IMR-90 (cell line): ENCODE results near the gene PTPN7. TPM values are rescaled to one million over a fixed set of nuclear protein-coding genes. Genes with fewer than 3 reads are reported as not detected.
A peak's percentile ranks its signal among the peaks of the same experiment; 100 is the strongest.

Experiments
- ATAC-seq: fragments of 200-7000 bp; cut with Tn5 transposase; 2 replicates; pipeline ENCODE4 v1.9.1; 2020; ENCODE audit warnings: low read depth, mild to moderate bottlenecking, moderate library complexity
- BruUV-seq: library from RNA; stranded (reverse); fragments of 400-500 nt; replicated peaks from 2 replicates; lab custom pipeline; 2021; lab: Mats Ljungman, UMichigan
- CTCF ChIA-PET: fragments of 300-600 bp; formaldehyde crosslinking; extraction: SDS; loops from one replicate; lab custom pipeline; 2021; ENCODE audit warnings: antibody characterized with exemption; lab: Yijun Ruan, JAX
- POLR2A ChIA-PET: fragments of 300-600 bp; sonication (Branson Sonifier 250); formaldehyde crosslinking; loops from one replicate; lab custom pipeline; 2022; ENCODE audit warnings: antibody characterized with exemption; ENCODE audit not compliant: unreplicated experiment; lab: Charles Lee
- DNase-seq: peaks from one replicate; pipeline ENCODE4 v3.0.0; 2013
- H2AFZ ChIP-seq: replicated peaks from 2 replicates; pipeline ENCODE3; 2013; ENCODE audit warnings: low read length, mild to moderate bottlenecking; ENCODE audit not compliant: poor library complexity
- H2AK5ac ChIP-seq: 2 replicates; pipeline ENCODE4 v1.6.1; 2013; ENCODE audit warnings: low read depth, low read length, inconsistent platforms
- H2AK9ac ChIP-seq: replicated peaks from 2 replicates; pipeline ENCODE3; 2013; ENCODE audit warnings: mild to moderate bottlenecking, low read depth, low read length, moderate library complexity; ENCODE audit not compliant: poor library complexity
- H2BK120ac ChIP-seq: 2 replicates; pipeline ENCODE4 v1.6.1; 2013; ENCODE audit warnings: low read depth, low read length, inconsistent platforms
- H2BK15ac ChIP-seq: 3 replicates; pipeline ENCODE4 v1.6.1; 2013; ENCODE audit warnings: low read depth, low read length, inconsistent platforms
- H2BK20ac ChIP-seq: 2 replicates; pipeline ENCODE4 v1.6.1; 2013; ENCODE audit warnings: low read depth, mild to moderate bottlenecking, inconsistent platforms, low read length, moderate library complexity
- H2BK5ac ChIP-seq: 2 replicates; pipeline ENCODE4 v1.6.1; 2013; ENCODE audit warnings: mild to moderate bottlenecking, low read depth, low read length, inconsistent platforms; ENCODE audit not compliant: poor library complexity, severe bottlenecking
- H3K14ac ChIP-seq: replicated peaks from 2 replicates; pipeline ENCODE4 v1.6.1; 2013; ENCODE audit warnings: low read depth, low read length, inconsistent platforms
- H3K18ac ChIP-seq: 2 replicates; pipeline ENCODE4 v1.6.1; 2013; ENCODE audit warnings: low read depth, low read length, control low read depth
- H3K23ac ChIP-seq: 2 replicates; pipeline ENCODE4 v1.6.1; 2013; ENCODE audit warnings: low read depth, low read length, inconsistent platforms
- H3K27ac ChIP-seq: 2 replicates; pipeline ENCODE4 v1.5.1; 2013; ENCODE audit warnings: mild to moderate bottlenecking, control low read depth, low read length; ENCODE audit not compliant: insufficient read depth
- H3K27me3 ChIP-seq: 2 replicates; pipeline ENCODE4 v1.6.1; 2013; ENCODE audit warnings: low read length; ENCODE audit not compliant: control insufficient read depth, insufficient read depth
- H3K36me3 ChIP-seq: 2 replicates; pipeline ENCODE4 v1.6.1; 2013; ENCODE audit warnings: low read length, mixed read lengths; ENCODE audit not compliant: control insufficient read depth, insufficient read depth
- H3K4ac ChIP-seq: 2 replicates; pipeline ENCODE4 v1.6.1; 2013; ENCODE audit warnings: low read depth, low read length, inconsistent platforms
- H3K4me1 ChIP-seq: 2 replicates; pipeline ENCODE4 v1.6.1; 2013; ENCODE audit warnings: low read length, mixed read lengths; ENCODE audit not compliant: control insufficient read depth, insufficient read depth
- H3K4me2 ChIP-seq: 2 replicates; pipeline ENCODE4 v1.6.1; 2013; ENCODE audit warnings: low read depth, mild to moderate bottlenecking, control low read depth, low read length, moderate library complexity
- H3K4me3 ChIP-seq: 2 replicates; pipeline ENCODE4 v1.5.1; 2013; ENCODE audit warnings: low read depth, mild to moderate bottlenecking, control low read depth, low read length, moderate library complexity; ENCODE audit not compliant: insufficient read depth
- H3K56ac ChIP-seq: 2 replicates; pipeline ENCODE4 v1.6.1; 2013; ENCODE audit warnings: low read length, inconsistent platforms; ENCODE audit not compliant: insufficient read depth; ENCODE audit errors: extremely low read depth
- H3K79me1 ChIP-seq, 2 experiments: 2 replicates each; pipeline ENCODE4 v1.6.1; 2013; ENCODE audit warnings: low read length in 2 of 2, inconsistent platforms in 1 of 2, low read depth in 1 of 2
- H3K9ac ChIP-seq: 2 replicates; pipeline ENCODE4 v1.6.1; 2013; ENCODE audit warnings: low read depth, low read length, control low read depth
- H3K9me1 ChIP-seq: 2 replicates; pipeline ENCODE4 v1.6.1; 2013; ENCODE audit warnings: low read length, inconsistent platforms; ENCODE audit not compliant: insufficient read depth
- H3K9me3 ChIP-seq: 2 replicates; pipeline ENCODE4 v1.6.1; 2013; ENCODE audit warnings: low read length; ENCODE audit not compliant: control insufficient read depth, insufficient read depth
- H4K20me1 ChIP-seq: 2 replicates; pipeline ENCODE4 v1.6.1; 2013; ENCODE audit warnings: low read length, inconsistent platforms; ENCODE audit not compliant: insufficient read depth
- H4K5ac ChIP-seq: 2 replicates; pipeline ENCODE4 v1.6.1; 2013; ENCODE audit warnings: mild to moderate bottlenecking, low read depth, low read length, control low read depth
- H4K8ac ChIP-seq, 2 experiments: 2 replicates each; pipeline ENCODE4 v1.6.1; 2013; ENCODE audit warnings: low read depth in 2 of 2, low read length in 2 of 2, control low read depth in 1 of 2, inconsistent platforms in 1 of 2
- H4K91ac ChIP-seq: 2 replicates; pipeline ENCODE4 v1.6.1; 2013; ENCODE audit warnings: low read depth, low read length, inconsistent platforms; ENCODE audit not compliant: insufficient read depth
- BHLHE40 ChIP-seq: fragments of 150-350 bp; IDR thresholded peaks from 2 replicates; pipeline ENCODE4 v1.6.1; 2016; ENCODE audit warnings: mild to moderate bottlenecking, low read depth, low read length
- CHD1 ChIP-seq: IDR thresholded peaks from 2 replicates; pipeline ENCODE4 v1.6.1; 2012; ENCODE audit warnings: low read depth, low read length, improper control_type of control experiment
- MAFK ChIP-seq: IDR thresholded peaks from 2 replicates; pipeline ENCODE4 v1.6.1; 2012; ENCODE audit warnings: low read depth, low read length, improper control_type of control experiment
- MXI1 ChIP-seq: IDR thresholded peaks from 2 replicates; pipeline ENCODE4 v1.6.1; 2012; ENCODE audit warnings: low read depth, mild to moderate bottlenecking, low read length, moderate library complexity, borderline replicate concordance
- NFE2L2 ChIP-seq: fragments of 150-350 bp; IDR thresholded peaks from 2 replicates; pipeline ENCODE4 v1.6.1; 2016; ENCODE audit warnings: low read depth, mild to moderate bottlenecking, low read length
- POLR2A ChIP-seq: IDR thresholded peaks from 2 replicates; pipeline ENCODE4 v1.6.1; 2012; ENCODE audit warnings: mild to moderate bottlenecking, low read depth, low read length
- RAD21 ChIP-seq: IDR thresholded peaks from 2 replicates; pipeline ENCODE4 v1.6.1; 2012; ENCODE audit warnings: low read length, improper control_type of control experiment
- RCOR1 ChIP-seq: IDR thresholded peaks from 2 replicates; pipeline ENCODE4 v1.6.1; 2012; ENCODE audit warnings: mild to moderate bottlenecking, low read length, improper control_type of control experiment; ENCODE audit not compliant: insufficient replicate concordance
- WGBS, 2 experiments: methylation state at CpG; one replicate each; pipeline versions ENCODE4 v1.1.5 to v1.1.7; 2013; ENCODE audit warnings: missing lambda C conversion rate in 2 of 2; ENCODE audit not compliant: insufficient read length in 1 of 2; ENCODE audit errors: extremely low coverage in 2 of 2; 5-methylcytosine and 5-hydroxymethylcytosine counted together
- dilution Hi-C: fragments of 300-500 bp; cut with HindIII; formaldehyde crosslinking; loops from one replicate; pipeline ENCODE4 v1.14.3; 2018; ENCODE audit warnings: low sequenced_read_pairs; ENCODE audit not compliant: unreplicated experiment
- in situ Hi-C: fragments of 300-500 bp; cut with MboI; formaldehyde crosslinking; loops from 3 replicates; pipeline ENCODE4 v1.14.3; 2019; ENCODE audit warnings: low sequenced_read_pairs, inconsistent platforms, mixed read lengths
- intact Hi-C: fragments of 100-400 bp; cut with micrococcal nuclease; formaldehyde crosslinking; loops from 2 replicates; pipeline ENCODE4 v1.10.0; 2022
- polyA plus RNA-seq, 3 experiments: library from polyadenylated mRNA; depleted of rRNA; stranded (reverse); fragments of >200 nt; gene quantifications; 2 replicates each; pipeline ENCODE4 v1.2.3, GENCODE V29; 2012; ENCODE audit warnings: low replicate concordance in 1 of 3
- total RNA-seq: library from RNA; depleted of rRNA; stranded (reverse); fragments of >200 nt; gene quantifications from 2 replicates; pipeline ENCODE4 v1.2.3, GENCODE V29; 2012

The PTPN7 gene
- total and polyA plus RNA-seq, 2 of the 4 experiments (the other 2 are of a cell fraction): 0.05 TPM; not detected in 1

- no peak overlapping the region for H4K91ac ChIP-seq
- POLR2A ChIA-PET: no interaction called here
- H3K27ac ChIP-seq: no peak overlapping the region
- H3K9me1 ChIP-seq: no peaks in the 10 kb centered on the region
- peaks cover 0 to 4% of the 10 kb centered on the region in 2 experiments; a peak in 1 of 4 replicates for H3K79me1 ChIP-seq
- dilution Hi-C loops (no loop called here), intact Hi-C loops (no loop called here), in situ Hi-C loops (loop anchor here (25.0 kb wide), 1 partner anchor 612 kb away; the partner anchor contains the start of gene NAV1)
- no peak overlapping the region for H2BK20ac ChIP-seq
- H2BK120ac ChIP-seq: no peak overlapping the region
- no TSS peak for BruUV-seq
- H4K8ac ChIP-seq: no peak overlapping the region
- no peaks in the 10 kb centered on the region for H4K20me1 ChIP-seq
- H4K5ac ChIP-seq: no peak overlapping the region
- WGBS, 2 experiments: no CpG with 5 or more reads among the region's 4 CpGs
- ATAC-seq (peak; percentile 31), DNase-seq (peak; percentile 28)
- H2BK15ac ChIP-seq: no peak overlapping the region
- no peak overlapping the region for H2BK5ac ChIP-seq
- H3K4me2 ChIP-seq: no peak overlapping the region
- H2AK9ac ChIP-seq: no peak overlapping the region
- no peak overlapping the region for H2AK5ac ChIP-seq
- no peak overlapping the region for H3K56ac ChIP-seq
- H3K23ac ChIP-seq: no peak overlapping the region
- H3K4me1 ChIP-seq: peaks cover 1% of the 10 kb centered on the region; the same call in 1 of the 2 replicates
- no peaks in the 10 kb centered on the region for H3K36me3 ChIP-seq
- no peak overlapping the region for H2AFZ ChIP-seq
- CTCF ChIA-PET: no interaction called here
- no peak for TF ChIP-seq CHD1
- no peak for TF ChIP-seq MXI1
- TF ChIP-seq RAD21: no peak
- no peak for TF ChIP-seq POLR2A
- no peak for TF ChIP-seq NFE2L2
- no peak for TF ChIP-seq MAFK
- no peak for TF ChIP-seq BHLHE40
- no peak for TF ChIP-seq RCOR1
- no peaks in the 10 kb centered on the region for H3K9me3 ChIP-seq
- peaks cover 18% of the 10 kb centered on the region for H3K27me3 ChIP-seq
- H3K18ac ChIP-seq: no peak overlapping the region
- no peak overlapping the region for H3K14ac ChIP-seq
- H3K4ac ChIP-seq: no peak overlapping the region
- no peak overlapping the region for H3K4me3 ChIP-seq
- H3K9ac ChIP-seq: no peak overlapping the region
These were observed 10.8 kb downstream of the PTPN7 start for GRCh38 chr1:202149566-202149965.
